ENCODE measurements around the gene FGFRL1.

- no peak for TF ChIP-seq CTCF (IDR thresholded peaks at IDR 0.05; ENCODE audit: low read length)
- no peak for TF ChIP-seq EZH2 (IDR thresholded peaks at IDR 0.05; ENCODE audit: borderline replicate concordance, low read length)
These were observed 45.7 kb upstream of the FGFRL1 start for GRCh38 chr4:965766-966134.

Measured in OCI-LY1 (cell line).